Measurements from ENCODE around the gene INAFM2.
A peak's percentile ranks its signal among the peaks of the same experiment; 100 is the strongest.

INAFM2 gene

DNA sequence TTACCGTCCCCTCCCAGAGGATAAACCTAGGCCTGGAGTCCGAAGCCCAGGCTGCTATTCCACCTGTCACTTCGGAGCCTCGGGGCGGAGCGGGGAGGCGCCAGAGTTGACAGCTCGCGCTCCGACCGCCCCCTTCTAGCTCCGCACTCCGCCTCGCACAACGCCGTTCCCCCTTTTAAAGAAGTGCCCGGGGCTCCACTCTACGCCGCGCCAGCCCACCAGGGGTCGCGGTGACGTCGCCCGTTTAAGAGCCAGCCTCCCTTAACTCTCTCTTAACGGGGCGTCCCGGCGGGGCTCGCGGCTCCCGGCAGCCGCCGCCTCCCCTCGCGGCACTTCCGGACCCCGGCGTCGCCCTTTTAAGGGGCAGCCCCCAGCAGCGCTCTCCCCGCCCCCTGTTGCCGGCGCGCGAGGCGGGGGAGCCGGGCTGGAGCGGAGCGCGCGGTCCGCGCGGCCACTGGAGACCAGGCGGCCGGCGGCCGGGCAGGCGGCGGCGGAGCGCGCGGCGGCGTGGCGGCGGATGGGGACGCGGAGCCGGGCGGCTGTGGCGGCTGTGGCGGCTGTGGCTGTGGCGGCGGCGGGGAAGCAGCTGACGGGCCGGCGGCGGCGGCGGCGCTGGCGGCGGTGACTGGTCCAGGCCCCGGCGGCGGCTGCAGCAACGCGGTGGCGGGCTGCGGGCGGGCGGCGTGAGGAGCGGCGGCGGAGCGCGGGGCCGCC lies at the start of gene INAFM2:
Gene INAFM2 (plus strand): TSS at position 454 of the 714 bp plus-strand sequence. CDS start 364 bp downstream, outside the sequence.
- peak; percentile 90 for DNase-seq (ENCODE audit: low read depth)

DNA sequence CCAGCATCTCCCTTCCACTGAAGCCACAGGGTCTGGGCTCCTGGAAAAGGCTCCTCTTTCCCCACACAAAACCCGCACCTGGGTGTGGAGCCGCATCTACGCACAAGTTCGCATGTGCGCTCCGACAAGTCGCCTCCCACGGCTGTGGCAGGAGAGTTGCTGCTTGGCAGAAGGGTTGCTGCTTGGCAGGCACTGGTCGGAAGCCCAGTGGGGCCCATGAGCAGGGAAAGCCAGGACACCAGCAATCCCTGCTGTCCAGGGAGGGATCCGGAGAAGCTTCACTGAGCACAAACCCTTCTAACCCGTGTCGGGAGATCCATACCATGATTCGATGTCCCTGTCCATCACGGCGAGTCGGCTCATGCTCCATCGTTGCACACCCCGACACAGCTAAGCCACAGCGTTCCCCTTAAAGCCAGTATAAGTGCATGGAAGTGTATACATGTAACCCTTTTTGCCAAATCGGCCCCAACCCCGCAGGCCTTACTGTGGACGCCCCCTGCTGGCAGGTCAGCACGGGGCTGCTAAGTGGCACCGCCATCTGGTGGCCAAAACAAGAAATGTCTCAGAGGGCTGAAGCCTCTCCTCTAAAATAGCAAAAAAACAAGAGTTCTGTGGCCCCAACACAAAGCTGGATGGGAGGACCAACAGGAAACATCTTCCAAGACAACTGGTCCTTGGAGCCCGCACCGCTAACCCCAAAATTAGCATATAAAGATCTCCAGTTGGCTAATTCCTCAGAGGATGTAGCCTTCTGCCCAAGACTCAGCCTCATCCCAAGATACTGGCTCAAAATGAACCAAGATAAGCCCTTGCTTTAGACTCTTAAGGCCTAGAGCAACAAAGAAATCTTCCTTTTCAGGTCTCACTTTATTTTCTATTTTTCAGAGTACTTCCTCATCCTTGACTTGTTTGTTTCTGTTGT lies 48.9 kb upstream of the INAFM2 start:
- peak; percentile 79 for DNase-seq (ENCODE audit: low read depth)

DNA sequence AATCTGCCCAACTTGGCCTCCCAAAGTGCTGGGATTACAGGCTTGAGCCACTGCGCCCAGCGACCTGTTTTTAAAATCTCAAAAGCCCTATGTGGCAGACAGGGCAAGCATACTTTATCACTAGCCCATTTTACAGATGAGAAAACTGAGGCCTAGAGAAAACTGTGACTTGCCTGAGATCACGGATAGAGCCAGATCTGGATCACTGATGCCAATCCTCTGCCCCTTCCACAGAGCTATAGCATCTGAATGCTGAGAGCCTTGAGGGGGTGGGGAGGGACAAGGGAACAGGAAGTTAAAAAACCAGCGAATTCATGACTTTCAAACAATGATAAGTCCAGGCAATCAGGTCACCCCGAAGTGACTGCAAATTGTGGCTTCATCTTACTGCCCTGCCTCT lies 48.0 kb upstream of the INAFM2 start:
- DNase-seq (ENCODE audit: low read depth) = no peak

GRCh38 chr15:40275954-40276353 lies 47.5 kb upstream of the INAFM2 start:
- no peak for DNase-seq (ENCODE audit: low read depth)

DNA sequence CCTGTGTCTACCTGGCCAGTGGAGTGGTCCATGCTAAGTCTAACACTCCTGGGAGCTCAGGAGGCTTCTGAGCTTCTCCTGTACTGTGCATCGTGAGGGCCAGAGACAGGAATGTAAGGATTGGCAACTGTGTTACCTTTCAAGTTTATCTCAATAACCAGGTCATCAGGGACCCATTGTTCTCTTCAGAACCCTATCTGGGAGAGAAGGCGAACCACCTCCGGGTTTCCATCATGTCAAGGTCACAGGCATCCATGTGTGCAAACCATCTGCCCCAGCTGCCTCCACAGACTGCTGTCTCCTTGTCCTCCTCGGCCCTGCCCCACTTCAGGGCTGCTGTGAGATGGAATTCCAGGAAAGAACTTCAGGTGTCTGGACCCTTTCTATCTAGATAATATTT lies 46.6 kb upstream of the INAFM2 start:
- DNase-seq (ENCODE audit: low read depth) = no peak

DNA sequence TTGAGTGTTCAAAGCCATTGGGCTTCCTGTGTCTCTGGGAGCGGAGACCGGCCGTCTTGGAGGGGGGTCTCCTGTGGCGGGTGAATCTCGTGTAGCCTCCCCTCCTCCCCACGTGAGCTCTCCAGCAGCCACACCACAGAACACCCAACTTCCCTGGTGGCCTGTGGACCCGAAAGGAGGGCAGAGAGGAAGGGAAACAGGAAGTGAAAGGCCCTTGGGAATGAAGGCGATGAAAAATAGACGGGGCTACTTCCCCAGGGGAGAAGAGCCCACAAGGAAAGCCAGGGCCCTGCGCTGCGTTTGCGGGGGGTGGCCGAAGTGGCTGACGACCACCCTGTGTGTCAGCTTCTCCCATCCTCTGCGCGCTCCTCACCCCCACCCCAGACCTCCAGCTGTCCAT lies 46.0 kb upstream of the INAFM2 start:
- DNase-seq (ENCODE audit: low read depth) = no peak

- no peak for DNase-seq (ENCODE audit: low read depth)
These were observed 45.5 kb upstream of the INAFM2 start for GRCh38 chr15:40278026-40278425.

GRCh38 chr15:40279437-40280141 lies 43.9 kb upstream of the INAFM2 start:
- DNase-seq (ENCODE audit: low read depth) = peak; percentile 64

GRCh38 chr15:40280260-40281056 lies 43.0 kb upstream of the INAFM2 start:
- no peak for DNase-seq (ENCODE audit: low read depth)

GRCh38 chr15:40281057-40281800 lies 42.3 kb upstream of the INAFM2 start:
- DNase-seq (ENCODE audit: low read depth) = no peak

- DNase-seq (ENCODE audit: low read depth) = no peak
These were observed 41.7 kb upstream of the INAFM2 start for GRCh38 chr15:40281801-40282146.

- DNase-seq (ENCODE audit: low read depth) = peak; percentile 46
These were observed 41.2 kb upstream of the INAFM2 start for GRCh38 chr15:40282147-40282868.

- peak; percentile 29 for DNase-seq (ENCODE audit: low read depth)
These were observed 40.5 kb upstream of the INAFM2 start, which contains the start of gene ANKRD63 for GRCh38 chr15:40282869-40283614. ANKRD63 (minus strand) TSS chr15:40283064; CDS start chr15:40282586, 478 bp downstream.

- no peak for DNase-seq (ENCODE audit: low read depth)
These were observed 39.7 kb upstream of the INAFM2 start for GRCh38 chr15:40283615-40284300.

DNA sequence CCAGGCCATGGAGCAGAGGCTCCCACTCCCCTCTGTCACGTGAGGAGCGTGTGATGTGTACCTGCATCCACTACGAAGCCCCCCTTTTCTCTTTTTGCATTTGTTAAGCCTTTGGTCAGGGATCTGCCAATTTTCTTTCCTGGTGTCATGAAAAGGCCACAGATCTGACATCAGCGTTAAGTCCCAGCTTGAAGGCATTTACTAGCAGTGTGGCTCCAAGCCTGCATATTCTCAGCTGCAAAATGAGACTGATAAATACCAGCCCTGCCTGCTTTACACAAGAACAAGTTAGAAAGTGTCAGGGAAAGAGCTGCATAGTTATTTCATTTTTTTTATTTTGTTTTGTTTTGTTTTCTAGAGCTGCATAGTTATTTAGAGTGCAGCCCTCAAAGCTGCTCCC lies 38.3 kb upstream of the INAFM2 start:
- no peak for DNase-seq (ENCODE audit: low read depth)

- DNase-seq (ENCODE audit: low read depth) = no peak
These were observed 37.9 kb upstream of the INAFM2 start for GRCh38 chr15:40285554-40286011.

DNA sequence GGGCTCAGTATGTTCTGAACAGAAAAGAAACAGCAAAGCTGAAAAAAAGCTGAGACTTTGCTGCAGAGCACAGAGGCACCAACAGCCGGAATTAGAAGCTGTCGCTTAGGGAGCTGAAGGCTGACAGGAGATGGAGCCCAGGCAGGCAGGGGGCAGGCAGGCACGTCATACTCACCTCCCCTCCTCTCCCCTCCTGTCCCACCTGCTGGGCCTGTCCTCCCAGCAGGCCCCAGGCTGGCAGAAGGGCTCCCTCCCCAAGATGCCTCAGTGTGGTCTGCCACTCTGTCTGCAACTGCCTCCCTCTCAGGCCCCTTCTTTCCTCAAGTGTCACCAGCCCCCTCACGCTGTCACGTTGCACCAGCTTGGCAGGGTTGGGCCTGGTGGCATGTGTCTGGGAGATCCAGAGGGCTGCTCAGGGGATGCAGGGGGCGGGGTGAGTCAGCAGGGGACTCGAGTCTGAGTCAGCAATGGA lies 37.4 kb upstream of the INAFM2 start:
- DNase-seq (ENCODE audit: low read depth) = no peak

DNA sequence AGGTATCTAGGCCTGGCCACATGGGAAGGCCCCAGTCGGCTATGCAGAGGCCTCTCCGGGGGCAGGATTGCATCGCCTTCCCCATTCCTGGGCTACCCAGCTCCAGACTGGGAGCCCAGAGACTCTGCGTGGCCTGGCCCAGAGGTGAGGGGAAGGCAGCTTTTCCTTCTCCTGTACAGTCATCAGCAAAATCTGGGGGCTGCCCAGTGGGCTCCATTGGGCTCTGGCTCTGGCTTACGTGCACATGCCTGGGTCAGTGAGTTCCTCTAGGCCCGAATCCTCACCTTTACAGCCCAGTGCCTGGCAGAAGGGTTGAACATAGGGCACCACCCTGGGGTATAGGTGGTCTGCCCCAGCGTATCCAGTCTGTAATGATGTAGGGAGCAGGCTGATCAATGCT lies 36.7 kb upstream of the INAFM2 start:
- DNase-seq (ENCODE audit: low read depth) = no peak

DNA sequence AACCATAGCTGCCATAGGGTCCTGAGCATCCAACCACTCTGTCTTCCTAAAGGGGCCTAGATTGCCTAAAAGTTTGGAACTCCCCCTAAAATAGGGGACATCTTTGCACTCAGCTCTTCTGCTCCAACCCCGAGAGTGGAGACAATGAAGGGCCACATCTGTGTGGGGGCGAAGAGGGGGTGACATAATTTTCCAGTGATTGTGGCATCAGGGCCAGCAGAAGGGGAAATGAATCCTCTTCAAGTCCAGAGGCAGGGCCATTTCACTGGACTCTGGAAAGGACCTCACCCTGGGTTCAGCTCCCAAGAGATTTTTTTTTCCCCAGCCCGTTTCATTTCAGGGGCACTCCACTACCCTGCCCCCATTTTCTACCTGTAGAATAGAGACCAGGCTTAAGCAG lies 36.0 kb upstream of the INAFM2 start:
- DNase-seq (ENCODE audit: low read depth) = no peak

Data from activated T-cell treated with anti-CD3 and anti-CD28 coated beads for 48 hours (primary cell).